ENCODE results near the gene DHX36.

DHX36 gene

DNA sequence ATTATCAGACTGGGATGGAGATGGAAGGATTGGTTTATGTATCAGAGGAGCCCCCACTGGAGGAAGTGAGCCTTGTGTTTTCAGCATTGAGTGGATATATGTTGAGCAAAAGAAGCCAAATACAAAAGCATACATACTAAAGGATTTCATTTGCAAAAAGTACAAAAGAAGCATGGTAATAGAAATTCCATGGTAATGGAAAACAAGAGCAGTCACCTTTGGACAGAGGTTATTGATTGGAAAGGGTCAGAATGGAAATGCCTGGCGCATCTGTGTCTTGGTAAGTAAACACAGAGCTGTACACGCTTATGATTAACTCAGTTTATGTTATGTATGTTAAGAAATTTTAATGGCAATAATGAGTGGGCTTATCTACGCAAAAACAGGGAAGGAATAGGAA, 72.7 kb downstream of the DHX36 start:
- Histone ChIP-seq H3K9ac (no peak overlapping the region), H3K79me2 (no peaks in the 10 kb centered on the region), H3K9me3 (ENCODE audit: control insufficient read depth, low read length) (no peaks in the 10 kb centered on the region), H3K4me1 (no peaks in the 10 kb centered on the region), H2AFZ (no peak overlapping the region), H3K4me3 (ENCODE audit: low read depth, low read length) (no peak overlapping the region), H3K27ac (no peak overlapping the region), H3K36me3 (ENCODE audit: control insufficient read depth, insufficient read depth, low read length) (no peaks in the 10 kb centered on the region), H3K4me2 (ENCODE audit: low read length) (no peak overlapping the region), H3K27me3 (ENCODE audit: control insufficient read depth, insufficient read depth, low read length) (no peaks in the 10 kb centered on the region)
- no peak for TF ChIP-seq CTCF (IDR thresholded peaks at IDR 0.05)

DNA sequence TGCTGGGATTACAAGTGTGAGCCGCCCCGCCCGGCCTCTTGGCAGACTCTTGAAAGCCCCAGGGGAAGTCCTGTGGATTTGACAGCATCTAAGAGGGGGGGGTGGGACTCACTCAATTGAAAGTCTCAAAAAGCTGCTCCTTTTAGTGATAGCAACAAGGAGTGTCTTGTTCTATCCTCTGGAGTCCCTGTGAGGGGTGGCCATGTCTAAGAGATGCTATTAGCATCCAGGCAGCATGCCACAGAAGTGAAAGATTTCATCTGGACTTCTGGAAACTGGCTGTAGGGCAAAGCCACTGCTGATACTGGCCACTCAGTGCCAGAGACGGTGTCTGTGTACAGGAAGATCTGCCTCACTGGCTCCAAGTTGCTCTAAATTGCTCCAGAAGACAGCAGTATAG, 74.0 kb downstream of the DHX36 start:
- no peaks in the 10 kb centered on the region for H3K27me3 ChIP-seq (ENCODE audit: control insufficient read depth, insufficient read depth, low read length)
- H2AFZ ChIP-seq: no peak overlapping the region
- no peak for TF ChIP-seq CTCF (IDR thresholded peaks at IDR 0.05)
- no peaks in the 10 kb centered on the region for H3K9me3 ChIP-seq (ENCODE audit: control insufficient read depth, low read length)
- H3K4me2 ChIP-seq (ENCODE audit: low read length): no peak overlapping the region
- H3K27ac ChIP-seq: no peak overlapping the region
- H3K79me2 ChIP-seq: no peaks in the 10 kb centered on the region
- no peak overlapping the region for H3K4me3 ChIP-seq (ENCODE audit: low read depth, low read length)
- no peak overlapping the region for H3K9ac ChIP-seq
- H3K4me1 ChIP-seq: peaks cover 3% of the 10 kb centered on the region
- H3K36me3 ChIP-seq (ENCODE audit: control insufficient read depth, insufficient read depth, low read length): no peaks in the 10 kb centered on the region

DNA sequence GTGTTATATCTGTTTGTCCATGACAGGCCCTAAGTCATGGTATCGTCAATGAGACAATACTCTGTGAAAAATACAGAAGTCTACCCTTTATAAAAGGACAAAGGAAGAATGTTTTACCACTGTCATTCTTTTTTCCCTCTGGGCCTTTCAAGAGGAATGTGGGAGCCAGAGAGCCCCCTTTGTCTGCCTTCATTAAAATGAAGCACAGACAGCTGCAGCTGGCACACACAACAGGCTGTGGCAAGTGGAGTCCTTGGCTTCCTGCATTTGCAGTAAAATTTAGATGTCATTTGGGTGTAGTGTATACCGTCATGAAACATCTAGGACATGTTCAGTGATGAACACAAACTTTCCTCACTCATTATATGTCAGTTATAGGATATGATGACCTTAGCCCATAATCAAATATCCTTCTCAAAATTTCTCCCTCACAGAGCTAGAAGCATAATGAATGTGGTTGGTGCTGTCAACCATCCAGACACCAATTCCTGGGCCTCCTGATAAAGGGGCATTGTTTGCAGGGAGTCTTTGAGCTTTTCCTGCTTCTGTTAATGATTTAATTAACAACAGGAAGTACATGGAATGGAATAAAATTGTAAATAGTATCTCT, 76.4 kb downstream of the DHX36 start:
- no peak for TF ChIP-seq CTCF (IDR thresholded peaks at IDR 0.05)
- Histone ChIP-seq H3K9ac (no peak overlapping the region), H3K27me3 (ENCODE audit: control insufficient read depth, insufficient read depth, low read length) (no peaks in the 10 kb centered on the region), H3K4me1 (peaks cover 3% of the 10 kb centered on the region), H3K4me3 (ENCODE audit: low read depth, low read length) (no peak overlapping the region), H3K36me3 (ENCODE audit: control insufficient read depth, insufficient read depth, low read length) (no peaks in the 10 kb centered on the region), H3K27ac (no peak overlapping the region), H3K9me3 (ENCODE audit: control insufficient read depth, low read length) (no peaks in the 10 kb centered on the region), H3K79me2 (no peaks in the 10 kb centered on the region), H3K4me2 (ENCODE audit: low read length) (no peak overlapping the region), H2AFZ (no peak overlapping the region)

GRCh38 chr3:154244644-154245043, 79.6 kb downstream of the DHX36 start:
- no peak overlapping the region for H3K27ac ChIP-seq

More at GRCh38 chr3:154244644-154245043, 79.6 kb downstream of the DHX36 start:
- Histone ChIP-seq H2AFZ (no peak overlapping the region), H3K79me2 (no peaks in the 10 kb centered on the region), H3K4me2 (ENCODE audit: low read length) (no peak overlapping the region), H3K36me3 (ENCODE audit: control insufficient read depth, insufficient read depth, low read length) (no peaks in the 10 kb centered on the region), H3K4me3 (ENCODE audit: low read depth, low read length) (no peak overlapping the region), H3K9ac (no peak overlapping the region), H3K4me1 (peaks cover 3% of the 10 kb centered on the region), H3K27me3 (ENCODE audit: control insufficient read depth, insufficient read depth, low read length) (no peaks in the 10 kb centered on the region), H3K9me3 (ENCODE audit: control insufficient read depth, low read length) (no peaks in the 10 kb centered on the region)
- no peak for TF ChIP-seq CTCF (IDR thresholded peaks at IDR 0.05)
